SJSA1 (cell line): ENCODE data around the gene RFLNA. TPM values are rescaled to one million over a fixed set of nuclear protein-coding genes. Genes with fewer than 3 reads are reported as not detected.

ENCODE experiments used
- DNase-seq, 2 experiments: peaks; one replicate each; pipeline ENCODE4 v3.0.0-alpha.2; 2015 to 2020; ENCODE audit warnings: low spot score in 2 of 2, low read depth in 1 of 2
- H3K27ac ChIP-seq: fragments of 250-450 bp; sonication (Bioruptor Pico); 2 replicates; pipeline ENCODE4 v1.5.1; 2020; ENCODE audit warnings: mild to moderate bottlenecking, moderate library complexity
- H3K27me3 ChIP-seq: fragments of 250-450 bp; sonication (Bioruptor Pico); replicated peaks from 2 replicates; pipeline ENCODE4 v1.5.1; 2020; ENCODE audit warnings: mild to moderate bottlenecking, moderate library complexity
- H3K36me3 ChIP-seq: fragments of 250-450 bp; sonication (Bioruptor Pico); 2 replicates; pipeline ENCODE4 v1.5.1; 2020; ENCODE audit warnings: mild to moderate bottlenecking
- H3K4me1 ChIP-seq: fragments of 250-450 bp; sonication (Bioruptor Pico); replicated peaks from 2 replicates; pipeline ENCODE4 v1.6.1; 2021; ENCODE audit warnings: mild to moderate bottlenecking
- H3K4me3 ChIP-seq: fragments of 250-450 bp; sonication (Bioruptor Pico); 2 replicates; pipeline ENCODE4 v1.5.1; 2020; ENCODE audit warnings: mild to moderate bottlenecking
- H3K9me3 ChIP-seq: fragments of 250-450 bp; sonication (Bioruptor Pico); replicated peaks from 2 replicates; pipeline ENCODE4 v1.5.1; 2020; ENCODE audit warnings: mild to moderate bottlenecking
- total RNA-seq: library from RNA; depleted of rRNA; stranded (reverse); fragments of >200 nt; shearing (Covaris generic); gene quantifications from 2 replicates; pipeline ENCODE4 v1.2.3, GENCODE V29; 2014

Gene RFLNA
- total RNA-seq, 1 experiment from 2014 or later = not detected

GRCh38 chr12:124335426-124336183 is 40.7 kb downstream of the RFLNA start:
- DNase-seq = no peak
- no peak overlapping the region for H3K27ac ChIP-seq
- no peaks in the 10 kb centered on the region for H3K27me3 ChIP-seq
- H3K9me3 ChIP-seq = no peaks in the 10 kb centered on the region
- no peaks in the 10 kb centered on the region for H3K4me1 ChIP-seq
- no peak overlapping the region for H3K4me3 ChIP-seq
- H3K36me3 ChIP-seq = peaks cover 80% of the 10 kb centered on the region

- DNase-seq = no peak
- no peaks in the 10 kb centered on the region for H3K9me3 ChIP-seq
- no peak overlapping the region for H3K27ac ChIP-seq
- no peaks in the 10 kb centered on the region for H3K4me1 ChIP-seq
- H3K36me3 ChIP-seq = peaks cover 80% of the 10 kb centered on the region
- no peaks in the 10 kb centered on the region for H3K27me3 ChIP-seq
- no peak overlapping the region for H3K4me3 ChIP-seq
Observed at GRCh38 chr12:124336184-124336437, 41.2 kb downstream of the RFLNA start.

GRCh38 chr12:124336742-124337520 is 42.0 kb downstream of the RFLNA start:
- no peak overlapping the region for H3K27ac ChIP-seq
- H3K4me3 ChIP-seq = no peak overlapping the region
- H3K4me1 ChIP-seq = no peaks in the 10 kb centered on the region
- no peaks in the 10 kb centered on the region for H3K27me3 ChIP-seq
- DNase-seq = no peak
- no peaks in the 10 kb centered on the region for H3K9me3 ChIP-seq
- peaks cover 80% of the 10 kb centered on the region for H3K36me3 ChIP-seq

GRCh38 chr12:124337622-124338021 is 42.7 kb downstream of the RFLNA start:
- H3K4me3 ChIP-seq = no peak overlapping the region

GRCh38 chr12:124338448-124338847 is 43.6 kb downstream of the RFLNA start:
- no peaks in the 10 kb centered on the region for H3K9me3 ChIP-seq
- peaks cover 83% of the 10 kb centered on the region for H3K36me3 ChIP-seq
- H3K4me1 ChIP-seq = no peaks in the 10 kb centered on the region
- H3K4me3 ChIP-seq = no peak overlapping the region
- H3K27me3 ChIP-seq = no peaks in the 10 kb centered on the region
- no peak overlapping the region for H3K27ac ChIP-seq
- DNase-seq = no peak

More at GRCh38 chr12:124337622-124338021, 42.7 kb downstream of the RFLNA start:
- H3K36me3 ChIP-seq = peaks cover 80% of the 10 kb centered on the region
- H3K9me3 ChIP-seq = no peaks in the 10 kb centered on the region
- H3K27ac ChIP-seq = no peak overlapping the region
- no peak for DNase-seq
- no peaks in the 10 kb centered on the region for H3K27me3 ChIP-seq
- no peaks in the 10 kb centered on the region for H3K4me1 ChIP-seq

- DNase-seq = no peak
- Histone ChIP-seq H3K4me3 (no peak overlapping the region), H3K27me3 (no peaks in the 10 kb centered on the region), H3K4me1 (no peaks in the 10 kb centered on the region), H3K9me3 (no peaks in the 10 kb centered on the region), H3K36me3 (peaks cover 85% of the 10 kb centered on the region), H3K27ac (no peak overlapping the region)
Observed at GRCh38 chr12:124338876-124339603, 44.1 kb downstream of the RFLNA start.

- no peak for DNase-seq
- Histone ChIP-seq H3K4me1 (no peaks in the 10 kb centered on the region), H3K4me3 (no peak overlapping the region), H3K9me3 (no peaks in the 10 kb centered on the region), H3K36me3 (peaks cover 85% of the 10 kb centered on the region), H3K27me3 (no peaks in the 10 kb centered on the region), H3K27ac (no peak overlapping the region)
Observed at GRCh38 chr12:124340080-124340900, 45.4 kb downstream of the RFLNA start.

- peaks cover 85% of the 10 kb centered on the region for H3K36me3 ChIP-seq
- H3K27ac ChIP-seq = no peak overlapping the region
- H3K4me1 ChIP-seq = no peaks in the 10 kb centered on the region
- DNase-seq = no peak
- H3K27me3 ChIP-seq = no peaks in the 10 kb centered on the region
- H3K9me3 ChIP-seq = no peaks in the 10 kb centered on the region
- H3K4me3 ChIP-seq = no peak overlapping the region
Observed at GRCh38 chr12:124341645-124342069, 46.8 kb downstream of the RFLNA start.

- Histone ChIP-seq H3K27ac (no peak overlapping the region), H3K4me3 (no peak overlapping the region), H3K36me3 (peaks cover 92% of the 10 kb centered on the region), H3K9me3 (no peaks in the 10 kb centered on the region), H3K4me1 (no peaks in the 10 kb centered on the region), H3K27me3 (no peaks in the 10 kb centered on the region)
- no peak for DNase-seq
Observed at GRCh38 chr12:124344022-124344421, 49.1 kb downstream of the RFLNA start.

GRCh38 chr12:124344526-124344925 is 49.6 kb downstream of the RFLNA start:
- Histone ChIP-seq H3K4me3 (no peak overlapping the region), H3K9me3 (no peaks in the 10 kb centered on the region), H3K36me3 (peaks cover 98% of the 10 kb centered on the region), H3K27me3 (no peaks in the 10 kb centered on the region), H3K4me1 (no peaks in the 10 kb centered on the region), H3K27ac (no peak overlapping the region)
- DNase-seq = no peak

GRCh38 chr12:124345795-124346194 is 50.9 kb downstream of the RFLNA start:
- Histone ChIP-seq H3K9me3 (no peaks in the 10 kb centered on the region), H3K27ac (no peak overlapping the region), H3K27me3 (no peaks in the 10 kb centered on the region), H3K4me3 (no peak overlapping the region), H3K36me3 (peaks cover 100% of the 10 kb centered on the region), H3K4me1 (no peaks in the 10 kb centered on the region)
- no peak for DNase-seq

GRCh38 chr12:124346425-124347168 is 51.7 kb downstream of the RFLNA start:
- Histone ChIP-seq H3K4me3 (no peak overlapping the region), H3K9me3 (no peaks in the 10 kb centered on the region), H3K27ac (no peak overlapping the region), H3K27me3 (no peaks in the 10 kb centered on the region), H3K4me1 (no peaks in the 10 kb centered on the region), H3K36me3 (peaks cover 100% of the 10 kb centered on the region)
- no peak for DNase-seq

- H3K4me1 ChIP-seq = no peaks in the 10 kb centered on the region
- H3K36me3 ChIP-seq = peaks cover 100% of the 10 kb centered on the region
Observed at GRCh38 chr12:124347335-124347734, 52.4 kb downstream of the RFLNA start.

More at GRCh38 chr12:124347335-124347734, 52.4 kb downstream of the RFLNA start:
- Histone ChIP-seq H3K9me3 (no peaks in the 10 kb centered on the region), H3K4me3 (no peak overlapping the region), H3K27me3 (no peaks in the 10 kb centered on the region), H3K27ac (no peak overlapping the region)
- no peak for DNase-seq
